Body of pancreas (tissue), 4 donors: ENCODE measurements around the gene TRMT10C.

Experiments used
- POLR2A ChIP-seq, 3 donors: fragments of 450-650 bp; IDR thresholded peaks; one replicate each; pipeline ENCODE4 v1.6.1; 2016; ENCODE audit warnings: antibody characterized with exemption in 3 of 3, mild to moderate bottlenecking in 2 of 3
- TF ChIP-seq, protein P1 (sequence below), 7 experiments: fragments of 450-650 bp in 4 of 7; fragments of 200-600 bp in 3 of 7; sonication (generic) in 3 of 7; IDR thresholded peaks; one replicate each; pipeline ENCODE4 v1.5.1; 2016 to 2019; ENCODE audit warnings: antibody characterized with exemption in 7 of 7

DNA sequence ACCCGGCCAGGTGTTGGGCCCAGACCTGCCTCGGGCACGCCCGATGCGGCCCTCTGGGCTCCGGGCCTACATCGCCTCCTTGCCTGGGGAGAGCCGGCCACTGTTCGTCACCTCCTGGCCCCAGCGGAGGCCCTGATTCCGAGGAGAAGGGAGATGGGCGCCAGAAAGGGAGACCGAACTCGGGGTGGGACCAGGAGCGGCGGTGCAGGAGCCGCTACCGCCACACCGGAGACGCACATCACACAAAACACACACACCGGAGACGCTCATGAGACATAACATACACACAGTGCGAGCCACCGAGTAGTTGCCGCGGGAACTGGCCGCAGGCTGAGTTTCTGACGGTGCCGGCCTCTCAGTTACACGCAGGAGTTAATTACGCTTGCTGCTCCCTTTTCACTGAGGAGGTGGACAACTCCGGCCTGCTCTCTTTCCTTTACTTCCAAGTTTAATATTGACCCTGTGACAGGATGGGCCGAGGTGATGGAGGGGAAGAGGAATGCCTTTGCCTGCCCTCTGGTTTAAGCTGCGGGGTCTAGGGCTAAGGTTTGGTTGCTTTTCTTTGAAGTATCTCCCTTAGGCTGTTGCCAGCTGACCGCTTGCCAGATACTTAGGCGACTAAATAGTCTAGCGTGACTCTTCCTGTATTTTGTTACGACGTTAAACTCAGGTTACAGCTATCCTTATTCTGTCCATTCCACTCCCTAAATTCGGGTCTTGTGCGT, 12.9 kb downstream of the TRMT10C start:
- no peak for TF ChIP-seq POLR2A (IDR thresholded peaks at IDR 0.05)
- TF ChIP-seq, protein P1, sequence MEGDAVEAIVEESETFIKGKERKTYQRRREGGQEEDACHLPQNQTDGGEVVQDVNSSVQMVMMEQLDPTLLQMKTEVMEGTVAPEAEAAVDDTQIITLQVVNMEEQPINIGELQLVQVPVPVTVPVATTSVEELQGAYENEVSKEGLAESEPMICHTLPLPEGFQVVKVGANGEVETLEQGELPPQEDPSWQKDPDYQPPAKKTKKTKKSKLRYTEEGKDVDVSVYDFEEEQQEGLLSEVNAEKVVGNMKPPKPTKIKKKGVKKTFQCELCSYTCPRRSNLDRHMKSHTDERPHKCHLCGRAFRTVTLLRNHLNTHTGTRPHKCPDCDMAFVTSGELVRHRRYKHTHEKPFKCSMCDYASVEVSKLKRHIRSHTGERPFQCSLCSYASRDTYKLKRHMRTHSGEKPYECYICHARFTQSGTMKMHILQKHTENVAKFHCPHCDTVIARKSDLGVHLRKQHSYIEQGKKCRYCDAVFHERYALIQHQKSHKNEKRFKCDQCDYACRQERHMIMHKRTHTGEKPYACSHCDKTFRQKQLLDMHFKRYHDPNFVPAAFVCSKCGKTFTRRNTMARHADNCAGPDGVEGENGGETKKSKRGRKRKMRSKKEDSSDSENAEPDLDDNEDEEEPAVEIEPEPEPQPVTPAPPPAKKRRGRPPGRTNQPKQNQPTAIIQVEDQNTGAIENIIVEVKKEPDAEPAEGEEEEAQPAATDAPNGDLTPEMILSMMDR (IDR thresholded peaks at IDR 0.05) = no peak
